ENCODE results near the gene CCHCR1. TPM values are rescaled to one million over a fixed set of nuclear protein-coding genes. Genes with fewer than 3 reads are reported as not detected.
A peak's percentile ranks its signal among the peaks of the same experiment; 100 is the strongest.

CCHCR1 gene
- total and polyA plus RNA-seq, 7 donors, result 7.4 to 15.2 (median 10.3) TPM

DNA sequence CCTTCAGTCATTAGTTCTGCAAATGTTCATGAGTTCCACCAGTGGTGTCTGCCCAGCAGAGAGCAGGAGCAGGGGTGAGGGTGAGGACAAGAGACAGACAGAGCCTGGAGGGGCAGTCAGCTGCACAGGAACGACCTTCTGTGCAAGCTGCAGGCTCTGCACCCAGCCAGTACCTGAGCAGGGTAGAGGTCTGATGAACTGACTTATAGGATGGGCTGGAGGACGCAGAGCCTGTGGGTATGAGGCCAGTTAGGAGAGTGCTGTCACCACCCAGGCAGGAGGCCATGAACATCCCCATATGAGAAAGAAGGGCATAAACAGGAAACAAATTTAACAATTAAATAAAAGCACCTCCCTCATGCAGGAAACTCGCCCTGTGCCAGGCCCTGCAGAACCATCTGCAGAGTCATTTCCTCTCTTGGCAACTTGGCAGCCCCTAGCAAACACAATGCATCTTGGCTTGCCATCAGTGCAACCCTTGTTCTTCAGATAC lies 63.2 kb downstream of the CCHCR1 start:
- Histone ChIP-seq H3K4me1 (peaks cover 9% of the 10 kb centered on the region), H3K27ac (no peak overlapping the region), H3K36me3 (ENCODE audit: insufficient read depth in 1 of 2, low read depth in 1 of 2) (no peaks in the 10 kb centered on the region), H3K27me3 (ENCODE audit: insufficient read depth in 3 of 3, low read length in 2 of 3) (no peaks in the 10 kb centered on the region), H3K4me3 (no peak overlapping the region), H3K9me3 (no peaks in the 10 kb centered on the region)
- TF ChIP-seq, protein P1, sequence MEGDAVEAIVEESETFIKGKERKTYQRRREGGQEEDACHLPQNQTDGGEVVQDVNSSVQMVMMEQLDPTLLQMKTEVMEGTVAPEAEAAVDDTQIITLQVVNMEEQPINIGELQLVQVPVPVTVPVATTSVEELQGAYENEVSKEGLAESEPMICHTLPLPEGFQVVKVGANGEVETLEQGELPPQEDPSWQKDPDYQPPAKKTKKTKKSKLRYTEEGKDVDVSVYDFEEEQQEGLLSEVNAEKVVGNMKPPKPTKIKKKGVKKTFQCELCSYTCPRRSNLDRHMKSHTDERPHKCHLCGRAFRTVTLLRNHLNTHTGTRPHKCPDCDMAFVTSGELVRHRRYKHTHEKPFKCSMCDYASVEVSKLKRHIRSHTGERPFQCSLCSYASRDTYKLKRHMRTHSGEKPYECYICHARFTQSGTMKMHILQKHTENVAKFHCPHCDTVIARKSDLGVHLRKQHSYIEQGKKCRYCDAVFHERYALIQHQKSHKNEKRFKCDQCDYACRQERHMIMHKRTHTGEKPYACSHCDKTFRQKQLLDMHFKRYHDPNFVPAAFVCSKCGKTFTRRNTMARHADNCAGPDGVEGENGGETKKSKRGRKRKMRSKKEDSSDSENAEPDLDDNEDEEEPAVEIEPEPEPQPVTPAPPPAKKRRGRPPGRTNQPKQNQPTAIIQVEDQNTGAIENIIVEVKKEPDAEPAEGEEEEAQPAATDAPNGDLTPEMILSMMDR (IDR thresholded peaks at IDR 0.05), result no peak
- 49 to 60% (median 56%) methylated on average over 3 of the region's 3 CpGs for WGBS, 3 donors
- DNase-seq (no peak), ATAC-seq (peak in 3 of 4 donors; percentile 8 to 44 (median 37))
- intact Hi-C loops (cut with DNase I), result no loop called here

DNA sequence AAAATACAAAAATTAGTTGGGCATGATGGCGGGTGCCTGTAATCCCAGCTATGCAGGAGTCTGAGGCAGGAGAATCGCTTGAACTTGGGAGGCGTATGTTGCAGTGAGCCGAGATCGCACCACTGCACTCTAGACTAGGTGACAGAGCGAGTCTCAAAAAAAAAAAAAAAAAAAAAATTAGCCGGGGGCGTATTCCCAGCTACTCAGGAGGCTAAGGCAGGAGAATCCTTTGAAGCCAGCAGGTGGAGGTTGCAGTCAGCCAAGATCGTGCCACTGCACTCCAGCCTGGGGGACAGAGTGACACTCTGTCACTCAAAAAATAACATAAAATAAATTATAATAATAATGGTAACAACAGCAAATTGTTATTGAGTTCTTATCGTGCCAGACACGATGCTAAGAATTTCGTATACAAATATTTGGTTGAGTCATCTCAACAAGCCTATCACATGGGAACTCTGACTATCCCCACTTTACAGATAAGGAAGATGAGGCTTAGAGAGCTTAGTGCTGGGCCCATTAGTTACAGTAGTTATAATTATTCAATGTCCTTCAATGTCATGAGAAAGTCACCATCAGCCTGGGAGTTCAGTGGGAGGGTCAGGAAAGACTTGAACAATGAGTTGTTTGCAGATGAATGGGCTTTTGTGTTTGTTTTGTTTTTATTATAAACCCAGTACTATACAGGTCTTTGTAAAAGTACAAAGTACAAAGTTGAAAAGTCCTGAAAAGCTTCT lies 64.7 kb downstream of the CCHCR1 start:
- H3K27me3 ChIP-seq (ENCODE audit: insufficient read depth in 3 of 3, low read length in 2 of 3), result no peaks in the 10 kb centered on the region
- no peaks in the 10 kb centered on the region for H3K36me3 ChIP-seq (ENCODE audit: insufficient read depth in 1 of 2, low read depth in 1 of 2)
- TF ChIP-seq, protein P1 (IDR thresholded peaks at IDR 0.05), result no peak
- peaks cover 9% of the 10 kb centered on the region for H3K4me1 ChIP-seq
- intact Hi-C loops (cut with DNase I), result no loop called here
- H3K9me3 ChIP-seq, result no peaks in the 10 kb centered on the region
- H3K27ac ChIP-seq, result no peak overlapping the region
- H3K4me3 ChIP-seq, result no peak overlapping the region
- WGBS, 3 donors, result 92 to 94% (median 92%) methylated on average over 11 to 12 of the region's 12 CpGs
- ATAC-seq (no peak), DNase-seq (no peak)

Other genes with a start within 250 kb of the CCHCR1 start
- 10 to 100 TPM; 13.3 to 21.3 (median 15.8) TPM for gene GTF2H4, start 249.6 kb downstream of the CCHCR1 start, total RNA-seq
- gene GTF2H4, start 249.6 kb downstream of the CCHCR1 start, polyA plus RNA-seq, result 10 to 100 TPM; 18.9 to 30.8 (median 26.4) TPM
- 10 to 100 TPM; 25.8 to 36.6 (median 28.2) TPM for gene VARS2, start 243.6 kb downstream of the CCHCR1 start, total RNA-seq
- gene VARS2, start 243.6 kb downstream of the CCHCR1 start, polyA plus RNA-seq, result 10 to 100 TPM; 11.4 to 22.6 (median 13.9) TPM
- gene SFTA2, start 225.6 kb downstream of the CCHCR1 start, total RNA-seq, result not detected
- gene SFTA2, start 225.6 kb downstream of the CCHCR1 start, polyA plus RNA-seq, result under 1 TPM in 2 of 3 donors, not detected in 1; 0.13 to 0.14 TPM
- not detected for gene MUCL3, start 216.8 kb downstream of the CCHCR1 start, total RNA-seq
- not detected for gene MUCL3, start 216.8 kb downstream of the CCHCR1 start, polyA plus RNA-seq
- gene MUC21, start 174.1 kb downstream of the CCHCR1 start, total RNA-seq, result not detected
- gene MUC21, start 174.1 kb downstream of the CCHCR1 start, polyA plus RNA-seq, result under 1 TPM; 0.01 to 0.07 (median 0.07) TPM
- gene MUC22, start 147.3 kb downstream of the CCHCR1 start, total RNA-seq, result under 1 TPM in 3 of 4 donors, not detected in 1; 0.08 to 0.09 (median 0.08) TPM
- gene MUC22, start 147.3 kb downstream of the CCHCR1 start, polyA plus RNA-seq, result under 1 TPM in 2 of 3 donors, not detected in 1; 0.04 to 0.38 TPM
- not detected for gene C6orf15, start 45.2 kb downstream of the CCHCR1 start, total RNA-seq
- gene C6orf15, start 45.2 kb downstream of the CCHCR1 start, polyA plus RNA-seq, result not detected
- under 1 TPM; 0.06 to 0.47 (median 0.07) TPM for gene PSORS1C1, start 43.0 kb downstream of the CCHCR1 start, total RNA-seq
- under 1 TPM in 2 of 3 donors, not detected in 1; 0.03 to 0.17 TPM for gene PSORS1C1, start 43.0 kb downstream of the CCHCR1 start, polyA plus RNA-seq
- not detected for gene CDSN, start 37.4 kb downstream of the CCHCR1 start, total RNA-seq
- gene CDSN, start 37.4 kb downstream of the CCHCR1 start, polyA plus RNA-seq, result not detected
- gene PSORS1C2, start 18.7 kb downstream of the CCHCR1 start, total RNA-seq, result not detected
- gene PSORS1C2, start 18.7 kb downstream of the CCHCR1 start, polyA plus RNA-seq, result not detected
- gene TCF19, start 787 bp upstream of the CCHCR1 start, total RNA-seq, result 1 to 10 TPM; 1.8 to 2.3 (median 2.0) TPM
- gene TCF19, start 787 bp upstream of the CCHCR1 start, polyA plus RNA-seq, result 1 to 10 TPM; 1.4 to 4.8 (median 1.8) TPM
- under 1 TPM in 3 of 4 donors, not detected in 1; 0.22 to 0.34 (median 0.23) TPM for gene POU5F1, start 12.9 kb upstream of the CCHCR1 start, total RNA-seq
- under 1 TPM; 0.27 to 0.89 (median 0.52) TPM for gene POU5F1, start 12.9 kb upstream of the CCHCR1 start, polyA plus RNA-seq
- gene HLA-C, start 114.3 kb upstream of the CCHCR1 start, total RNA-seq, result 100 to 1,000 TPM in 3 of 4 donors, 10 to 100 TPM in 1; 99.5 to 131 (median 116) TPM
- gene HLA-C, start 114.3 kb upstream of the CCHCR1 start, polyA plus RNA-seq, result 100 to 1,000 TPM in 1 of 3 donors, 10 to 100 TPM in 2; 62.5 to 143 (median 80.1) TPM
- gene HLA-B, start 199.4 kb upstream of the CCHCR1 start, total RNA-seq, result 100 to 1,000 TPM; 185 to 402 (median 277) TPM
- 100 to 1,000 TPM; 138 to 237 (median 218) TPM for gene HLA-B, start 199.4 kb upstream of the CCHCR1 start, polyA plus RNA-seq
- 1 to 10 TPM; 2.7 to 5.7 (median 4.2) TPM for gene MICA, start 245.8 kb upstream of the CCHCR1 start, total RNA-seq
- 1 to 10 TPM; 4.1 to 5.7 (median 5.0) TPM for gene MICA, start 245.8 kb upstream of the CCHCR1 start, polyA plus RNA-seq

Measured in psoas muscle (tissue), 8 donors.